T follicular helper cell (primary cell): Measurements from ENCODE around the gene SAPCD1.
"Not testable (repeated sequence)": the region's sequence is repeated elsewhere in the genome, so short reads cannot be mapped to it uniquely, and the experiment has no call there.

Source experiments
- DNase-seq: peaks from one replicate; pipeline ENCODE4 v3.0.0-alpha.2; 2020; ENCODE audit warnings: low read depth

The SAPCD1 gene

DNA sequence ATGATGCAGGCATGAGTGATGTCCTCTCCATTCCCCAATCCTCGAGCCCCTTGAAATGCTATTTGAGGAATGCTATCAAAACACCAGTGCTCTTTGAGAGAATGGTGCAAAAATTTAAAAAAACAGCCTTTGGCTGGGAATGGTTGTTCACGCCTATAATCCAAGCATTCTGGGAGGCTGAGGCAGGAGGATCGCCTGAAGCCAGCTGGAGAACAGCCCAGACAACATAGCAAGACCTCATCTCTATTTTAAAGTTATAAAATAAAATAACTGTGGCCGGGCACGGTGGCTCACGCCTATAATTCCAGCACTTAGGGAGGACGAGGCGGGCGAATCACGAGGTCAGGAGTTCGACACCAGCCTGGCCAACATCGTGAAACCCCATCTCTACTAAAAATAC, 37.3 kb downstream of the SAPCD1 start:
- no peak for DNase-seq

DNA sequence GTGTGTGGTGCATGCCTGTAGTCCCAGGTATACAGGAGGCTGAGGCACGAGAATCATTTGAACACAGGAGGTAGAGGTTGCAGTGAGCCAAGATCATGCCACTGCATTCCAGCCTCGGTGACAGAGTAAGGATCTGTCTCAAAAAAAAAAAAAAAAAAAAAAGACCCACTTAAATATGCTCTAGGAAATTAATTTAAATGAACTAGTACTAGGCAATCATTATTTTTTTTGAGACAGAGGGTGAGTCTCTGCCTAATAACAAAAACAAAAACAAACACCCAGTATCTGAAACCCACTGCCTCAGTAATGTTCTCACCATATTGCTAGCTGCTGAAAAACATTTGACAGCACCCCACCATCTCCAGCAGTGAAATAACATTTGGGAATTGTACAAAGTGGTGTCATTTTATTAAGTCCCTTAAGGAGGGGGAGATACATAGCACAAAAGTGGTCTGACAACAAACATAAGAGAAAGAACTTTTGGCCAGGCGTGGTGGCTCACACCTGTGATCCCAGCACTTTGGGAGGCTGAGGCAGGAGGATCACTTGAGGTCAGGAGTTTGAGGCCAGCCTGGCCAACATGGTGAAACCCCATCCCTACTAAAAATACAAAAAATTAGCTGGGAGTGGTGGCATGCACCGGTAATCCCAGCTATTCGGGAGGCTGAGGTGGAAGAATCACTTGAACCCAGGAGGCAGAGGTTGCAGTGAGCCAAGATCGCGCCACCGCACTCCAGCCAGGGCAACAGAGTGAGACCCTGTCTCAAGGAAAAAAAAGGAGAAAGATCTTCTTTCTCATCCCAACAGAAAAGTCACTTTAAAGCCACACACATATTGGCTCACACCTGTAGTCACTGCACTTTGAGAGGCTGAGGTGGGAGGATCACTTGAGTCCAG, 38.8 kb downstream of the SAPCD1 start:
- DNase-seq = not testable (repeated sequence)

DNA sequence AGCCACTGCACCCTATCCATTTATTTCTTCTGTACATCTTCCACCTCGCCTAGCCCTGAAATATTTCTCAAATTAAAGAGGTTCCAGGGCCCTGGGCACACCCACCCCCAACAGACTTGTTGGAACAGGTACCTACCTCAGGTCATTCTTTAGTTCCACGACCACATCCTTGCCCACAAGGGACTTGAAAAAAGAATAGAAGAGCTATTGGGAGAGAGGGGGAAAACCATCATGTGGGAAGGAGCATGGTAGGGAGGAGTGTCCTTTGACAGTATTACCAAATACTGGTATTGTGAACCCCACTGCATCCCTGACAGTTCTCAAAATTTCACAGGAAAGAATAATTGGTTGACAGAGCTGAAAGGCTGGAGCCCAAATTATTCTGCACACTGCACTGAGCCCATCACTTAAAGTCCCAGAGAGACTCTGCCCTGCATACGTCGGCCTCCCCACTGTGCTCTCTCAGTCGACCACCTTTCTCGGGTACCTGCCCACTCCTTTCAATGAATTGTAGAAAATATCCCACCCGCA, 43.5 kb downstream of the SAPCD1 start:
- DNase-seq = no peak

DNA sequence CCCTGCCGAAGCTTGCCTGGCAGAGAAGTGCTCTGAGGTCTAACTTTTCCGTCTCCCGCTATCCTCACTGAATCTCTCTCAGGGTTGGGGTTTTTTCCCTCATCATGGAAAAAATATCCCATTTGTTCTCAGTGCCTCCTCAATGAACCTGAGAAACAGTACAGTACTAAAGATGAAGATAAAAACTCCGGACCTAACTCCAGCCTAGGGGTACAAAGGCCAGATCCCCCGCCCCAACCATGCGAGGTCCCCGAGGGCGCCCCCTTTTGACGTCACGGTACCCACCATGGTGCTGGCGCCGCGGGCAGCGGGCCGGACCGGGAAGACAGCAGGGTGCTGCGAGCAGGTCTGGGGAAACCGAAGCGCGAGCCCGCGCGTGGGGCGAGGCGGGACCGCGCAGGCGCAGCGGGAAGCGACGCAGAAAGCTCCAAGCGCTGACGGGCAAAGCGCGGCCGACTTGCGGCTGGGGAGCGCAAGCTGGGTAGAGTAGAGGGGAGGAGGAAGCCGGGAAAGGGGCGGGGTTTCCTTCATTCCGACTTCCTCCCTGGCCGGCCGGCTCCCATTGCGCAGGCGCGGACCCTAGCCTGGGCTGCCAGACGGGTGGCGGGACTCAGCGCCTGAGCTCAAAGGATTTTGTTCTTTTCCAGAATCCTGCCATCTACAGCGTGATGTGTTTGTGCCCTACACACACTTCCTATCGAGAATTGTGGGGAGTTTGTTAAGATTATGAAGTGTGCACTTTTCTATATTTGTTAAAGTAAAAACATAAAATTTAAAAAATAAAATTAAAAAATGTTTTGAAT, 44.2 kb downstream of the SAPCD1 start, which contains the start of gene LSM2:
LSM2 (minus strand) TSS at position 497 of the 803 bp plus-strand sequence; CDS start at position 288, 209 bp downstream.
- peak; percentile 96 for DNase-seq

DNA sequence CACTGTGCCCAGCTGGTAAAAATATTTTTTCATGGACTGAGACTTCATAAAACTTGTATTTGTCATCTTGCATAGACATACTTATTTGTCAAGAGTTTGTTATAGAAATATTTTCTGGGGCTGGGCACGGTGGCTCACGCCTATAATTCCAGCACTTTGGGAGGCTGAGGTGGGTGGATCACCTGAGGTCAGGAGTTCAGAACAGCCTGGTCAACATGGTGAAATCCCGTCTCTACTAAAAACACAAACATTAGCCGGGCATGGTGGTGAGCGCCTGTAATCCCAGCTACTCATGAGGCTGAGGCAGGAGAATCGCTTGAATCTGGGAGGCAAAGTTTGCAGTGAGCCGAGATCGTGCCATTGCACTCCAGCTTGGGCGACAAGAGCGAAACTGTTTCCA, 46.1 kb downstream of the SAPCD1 start:
- DNase-seq = not testable (repeated sequence)

DNA sequence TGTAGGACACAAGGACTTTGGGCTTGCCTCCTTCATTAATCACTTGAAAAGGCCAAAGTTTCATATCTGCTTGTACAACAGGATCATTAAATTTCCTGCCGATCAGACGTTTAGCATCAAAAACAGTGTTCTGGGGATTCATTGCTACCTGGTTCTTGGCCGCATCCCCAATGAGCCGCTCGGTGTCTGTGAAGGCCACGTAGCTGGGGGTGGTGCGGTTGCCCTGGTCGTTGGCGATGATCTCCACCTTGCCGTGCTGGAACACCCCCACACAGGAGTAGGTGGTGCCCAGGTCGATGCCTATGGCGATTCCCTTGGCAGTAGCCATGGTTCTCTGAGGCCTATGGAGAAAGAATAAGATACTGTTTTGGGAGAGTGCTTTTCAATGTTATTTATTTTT, 49.2 kb downstream of the SAPCD1 start:
- DNase-seq = no peak

DNA sequence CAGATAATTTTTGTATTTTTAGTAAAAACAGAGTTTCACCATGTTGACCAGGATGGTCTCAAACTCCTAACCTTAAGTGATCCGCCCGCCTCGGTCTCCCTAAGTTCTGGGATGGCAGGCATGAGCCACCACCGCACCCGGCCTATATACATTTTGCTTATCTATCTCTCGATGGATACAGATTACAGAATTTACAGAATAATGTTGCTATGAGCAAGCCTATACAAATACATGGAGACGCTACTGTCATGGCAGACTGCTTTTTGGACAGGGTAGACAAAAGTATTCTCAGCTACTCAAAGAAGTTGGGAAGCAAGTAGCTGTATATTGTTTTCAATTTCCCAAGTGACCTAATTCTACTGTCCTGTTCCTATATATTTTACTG, 51.0 kb downstream of the SAPCD1 start:
- DNase-seq = no peak
